SU-DHL-6 (cell line): Measurements from ENCODE around the gene FERMT3.

Source experiments
- H2AFZ ChIP-seq: fragments of 200-600 bp; sonication (generic); 2 replicates; pipeline ENCODE4 v1.6.1; 2014; ENCODE audit warnings: low read depth, mild to moderate bottlenecking, moderate library complexity, mixed read lengths, antibody characterized with exemption, low read length; ENCODE audit not compliant: severe bottlenecking
- H3F3A ChIP-seq: fragments of 200-600 bp; shearing (Covaris generic); 2 replicates; pipeline ENCODE4 v1.6.0; 2016; ENCODE audit warnings: antibody characterized with exemption, mild to moderate bottlenecking; ENCODE audit not compliant: insufficient read depth
- H3K27ac ChIP-seq: fragments of 200-600 bp; sonication (generic); 2 replicates; pipeline ENCODE4 v1.5.1; 2016; ENCODE audit warnings: low read depth, mild to moderate bottlenecking, low read length, moderate library complexity, mixed read lengths
- H3K27me3 ChIP-seq: fragments of 200-600 bp; sonication (generic), shearing (Covaris generic); 2 replicates; pipeline ENCODE4 v1.6.0; 2014; ENCODE audit warnings: mild to moderate bottlenecking, low read length
- H3K36me3 ChIP-seq: fragments of 200-600 bp; sonication (generic); 2 replicates; pipeline ENCODE4 v1.6.1; 2014; ENCODE audit warnings: mild to moderate bottlenecking, low read length, mixed read lengths
- H3K4me2 ChIP-seq: fragments of 300-600, 200-600 bp; shearing (Covaris generic), sonication (generic); 2 replicates; pipeline ENCODE4 v1.6.0; 2014; ENCODE audit warnings: low read length, low read depth, mild to moderate bottlenecking; ENCODE audit not compliant: poor library complexity, severe bottlenecking
- H3K4me3 ChIP-seq: fragments of 200-600 bp; sonication (generic); 2 replicates; pipeline ENCODE4 v1.5.1; 2014; ENCODE audit warnings: antibody characterized with exemption, low read length, mild to moderate bottlenecking, mixed read lengths; ENCODE audit not compliant: insufficient read depth, poor library complexity, severe bottlenecking
- H3K79me2 ChIP-seq: fragments of 200-600 bp; sonication (generic); 2 replicates; pipeline ENCODE4 v1.6.1; 2014; ENCODE audit warnings: mild to moderate bottlenecking, low read length, moderate library complexity; ENCODE audit not compliant: insufficient read depth
- H3K9ac ChIP-seq: fragments of 200-600 bp; sonication (generic); 2 replicates; pipeline ENCODE4 v1.7.0; 2014; ENCODE audit warnings: mild to moderate bottlenecking, low read length
- H3K9me2 ChIP-seq: fragments of 200-600 bp; sonication (generic); replicated peaks from 2 replicates; pipeline ENCODE4 v1.6.1; 2014; ENCODE audit warnings: low read length; ENCODE audit not compliant: insufficient read depth
- H3K9me3 ChIP-seq: fragments of 200-600 bp; sonication (generic); 2 replicates; pipeline ENCODE4 v1.6.1; 2014; ENCODE audit warnings: low read length, mixed read lengths; ENCODE audit not compliant: insufficient read depth
- H4K20me1 ChIP-seq: fragments of 200-600 bp; sonication (generic); 2 replicates; pipeline ENCODE4 v1.6.1; 2014; ENCODE audit warnings: low read depth, mild to moderate bottlenecking, antibody characterized with exemption, low read length, moderate library complexity, mixed read lengths
- CTCF ChIP-seq: fragments of 200-600 bp; sonication (generic); IDR thresholded peaks from one replicate; pipeline ENCODE4 v1.5.1; 2017; ENCODE audit warnings: antibody characterized with exemption, mild to moderate bottlenecking, low read length, moderate library complexity; ENCODE audit not compliant: insufficient read depth, poor library complexity, severe bottlenecking
- EZH2phosphoT487 ChIP-seq: fragments of 200-600 bp; sonication (generic), shearing (Covaris generic); conservative IDR thresholded peaks from 2 replicates; pipeline ENCODE4 v1.6.1; 2018; ENCODE audit warnings: mild to moderate bottlenecking, antibody characterized with exemption, low read length, moderate library complexity, mixed read lengths

The FERMT3 gene

GRCh38 chr11:64165842-64166635 lies 40.5 kb upstream of the FERMT3 start, which contains the start of gene MACROD1:
TSS of gene MACROD1 (minus strand) at chr11:64166113. CDS start at chr11:64165994, 119 bp downstream.
- TF ChIP-seq EZH2phosphoT487 (no peak), CTCF (no peak)
- Histone ChIP-seq H4K20me1 (no peaks in the 10 kb centered on the region), H3K9me2 (no peaks in the 10 kb centered on the region), H3K27me3 (no peaks in the 10 kb centered on the region), H3K79me2 (peaks cover 3% of the 10 kb centered on the region; the same call in 1 of the 2 replicates), H3K36me3 (no peaks in the 10 kb centered on the region), H2AFZ (peak within 1 kb of the TSS; percentile 83), H3K4me2 (peak within 1 kb of the TSS; percentile 73), H3K27ac (peak within 1 kb of the TSS; percentile 44), H3F3A (peaks cover 14% of the 10 kb centered on the region; the same call in 1 of the 2 replicates), H3K9me3 (no peaks in the 10 kb centered on the region), H3K4me3 (peak within 1 kb of the TSS; percentile 60), H3K9ac (peak within 1 kb of the TSS; percentile 81)

- H3K9ac ChIP-seq, result no peak overlapping the region
- TF ChIP-seq EZH2phosphoT487 (no peak), CTCF (no peak)
Measured at GRCh38 chr11:64170419-64170818, 36.1 kb upstream of the FERMT3 start.

GRCh38 chr11:64173616-64174355 lies 32.7 kb upstream of the FERMT3 start:
- H3K27me3 ChIP-seq, result no peaks in the 10 kb centered on the region
- no peaks in the 10 kb centered on the region for H3K9me2 ChIP-seq
- no peak for TF ChIP-seq EZH2phosphoT487
- TF ChIP-seq CTCF, result no peak
- H4K20me1 ChIP-seq, result no peaks in the 10 kb centered on the region
- no peaks in the 10 kb centered on the region for H3K9me3 ChIP-seq
- H3K9ac ChIP-seq, result no peak overlapping the region
- peaks cover 9% of the 10 kb centered on the region; the same call in 1 of the 2 replicates for H3F3A ChIP-seq
- no peaks in the 10 kb centered on the region for H3K36me3 ChIP-seq
- no peak overlapping the region for H3K27ac ChIP-seq
- no peak overlapping the region for H2AFZ ChIP-seq
- H3K79me2 ChIP-seq, result no peaks in the 10 kb centered on the region
- no peak overlapping the region for H3K4me2 ChIP-seq
- H3K4me3 ChIP-seq, result no peak overlapping the region

More at GRCh38 chr11:64170419-64170818, 36.1 kb upstream of the FERMT3 start:
- peaks cover 3% of the 10 kb centered on the region; the same call in 1 of the 2 replicates for H3K79me2 ChIP-seq
- H3K4me3 ChIP-seq, result no peak overlapping the region
- no peak overlapping the region for H2AFZ ChIP-seq
- H3K36me3 ChIP-seq, result no peaks in the 10 kb centered on the region
- H3F3A ChIP-seq, result peaks cover 9% of the 10 kb centered on the region; the same call in 1 of the 2 replicates
- H3K4me2 ChIP-seq, result no peak overlapping the region
- H3K27ac ChIP-seq, result no peak overlapping the region
- no peaks in the 10 kb centered on the region for H4K20me1 ChIP-seq
- H3K9me3 ChIP-seq, result no peaks in the 10 kb centered on the region
- no peaks in the 10 kb centered on the region for H3K9me2 ChIP-seq
- no peaks in the 10 kb centered on the region for H3K27me3 ChIP-seq
